ENCODE results near the gene EGFR.
"Not testable (repeated sequence)": the region's sequence is repeated elsewhere in the genome, so short reads cannot be mapped to it uniquely, and the experiment has no call there.

EGFR gene

GRCh38 chr7:55150709-55151451, 132.1 kb downstream of the EGFR start:
- DNase-seq: no peak

GRCh38 chr7:55152516-55152915, 133.7 kb downstream of the EGFR start:
- no peak for DNase-seq

GRCh38 chr7:55154096-55154495, 135.3 kb downstream of the EGFR start:
- DNase-seq: no peak

- DNase-seq: no peak
These were observed 136.7 kb downstream of the EGFR start for GRCh38 chr7:55155351-55156117.

- no peak for DNase-seq
These were observed 138.3 kb downstream of the EGFR start for GRCh38 chr7:55156919-55157763.

- no peak for DNase-seq
These were observed 138.9 kb downstream of the EGFR start for GRCh38 chr7:55157764-55158105.

GRCh38 chr7:55158541-55159382, 139.9 kb downstream of the EGFR start:
- DNase-seq: no peak

GRCh38 chr7:55160539-55160938, 141.7 kb downstream of the EGFR start:
- no peak for DNase-seq

GRCh38 chr7:55161154-55161687, 142.4 kb downstream of the EGFR start:
- DNase-seq: no peak

- no peak for DNase-seq
These were observed 143.7 kb downstream of the EGFR start for GRCh38 chr7:55162476-55162875.

- DNase-seq: no peak
These were observed 144.9 kb downstream of the EGFR start for GRCh38 chr7:55163733-55164132.

- no peak for DNase-seq
These were observed 145.7 kb downstream of the EGFR start for GRCh38 chr7:55164527-55164926.

GRCh38 chr7:55165176-55165861, 146.5 kb downstream of the EGFR start:
- no peak for DNase-seq

GRCh38 chr7:55167296-55167695, 148.5 kb downstream of the EGFR start:
- DNase-seq: not testable (repeated sequence)

GRCh38 chr7:55170335-55171069, 151.7 kb downstream of the EGFR start:
- no peak for DNase-seq

- DNase-seq: peak; percentile 13
These were observed 152.3 kb downstream of the EGFR start for GRCh38 chr7:55171157-55171556.

- no peak for DNase-seq
These were observed 153.3 kb downstream of the EGFR start for GRCh38 chr7:55172161-55172560.

GRCh38 chr7:55172881-55173609, 154.2 kb downstream of the EGFR start:
- DNase-seq: no peak

- no peak for DNase-seq
These were observed 154.9 kb downstream of the EGFR start for GRCh38 chr7:55173671-55174070.

- DNase-seq: no peak
These were observed 155.6 kb downstream of the EGFR start for GRCh38 chr7:55174456-55174855.

Data from midbrain (tissue), 1 donor.